ENCODE measurements around the gene GPX5.

DNA sequence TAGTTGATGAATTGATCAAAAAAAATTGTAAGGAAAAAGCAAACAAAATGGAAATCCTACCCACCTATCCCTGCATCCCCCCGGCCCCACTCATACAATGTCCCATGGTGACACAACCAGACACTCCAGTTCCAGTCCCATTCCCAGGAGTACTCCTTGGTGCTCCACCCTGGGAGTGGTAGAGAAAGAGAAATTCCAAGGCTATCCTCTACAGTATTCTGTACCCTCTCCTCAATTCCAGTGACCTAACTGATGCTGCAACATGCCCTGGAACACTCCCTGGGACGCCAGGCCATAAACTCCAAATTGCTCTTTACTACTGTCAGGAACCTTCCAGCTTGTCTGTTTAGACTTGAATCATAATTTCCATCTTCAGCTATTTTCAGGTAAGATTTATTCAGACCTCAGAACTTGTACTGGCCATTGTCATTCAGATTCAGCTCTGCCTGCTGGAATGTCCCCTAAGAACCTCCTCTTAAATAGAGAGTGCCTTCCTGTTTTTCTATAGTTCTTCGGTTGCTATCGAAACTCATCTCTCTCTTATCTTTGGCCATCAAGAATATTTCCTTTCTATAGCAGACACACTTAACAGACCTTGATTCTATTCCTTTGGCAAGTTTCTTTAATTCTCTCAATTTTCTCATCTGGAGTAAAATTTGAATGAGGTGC, 18.7 kb upstream of the GPX5 start:
- TF ChIP-seq EZH2 (optimal IDR thresholded peaks at IDR 0.05; ENCODE audit: low read depth, low read length) = no peak
- no peak for TF ChIP-seq CTCF (IDR thresholded peaks at IDR 0.05; ENCODE audit: low read length)

Measured in MM.1S (cell line).